Esophagus muscularis mucosa (tissue), 4 donors: ENCODE data around the gene CH25H. TPM values are rescaled to one million over a fixed set of nuclear protein-coding genes. Genes with fewer than 3 reads are reported as not detected.

Experiments
- DNase-seq: peaks from one replicate; pipeline ENCODE4 v3.0.0-alpha.2; 2017; ENCODE audit errors: extremely low spot score
- H3K27ac ChIP-seq, 4 donors: fragments of 200-600 bp; sonication (generic); replicated peaks in 1 of 4; 1 replicate in 3 of 4; 2 replicates in 1 of 4; pipeline ENCODE4 v1.5.1; 2016 to 2019; ENCODE audit warnings: mild to moderate bottlenecking in 1 of 4
- H3K27me3 ChIP-seq, 4 donors: fragments of 200-600 bp; sonication (generic); one replicate each; pipeline versions ENCODE4 v1.5.1 to v1.6.0; 2016 to 2019
- H3K36me3 ChIP-seq, 4 donors: fragments of 200-600 bp; sonication (generic); one replicate each; pipeline ENCODE4 v1.5.1; 2016 to 2019
- H3K4me1 ChIP-seq, 4 donors: fragments of 200-600 bp; sonication (generic); one replicate each; pipeline ENCODE4 v1.5.1; 2016 to 2019
- H3K4me3 ChIP-seq, 4 donors: fragments of 200-600 bp; sonication (generic); 1 replicate in 2 of 4; 2 replicates in 2 of 4; pipeline ENCODE4 v1.5.1; 2016 to 2019; ENCODE audit warnings: mild to moderate bottlenecking in 4 of 4, moderate library complexity in 1 of 4
- H3K9me3 ChIP-seq, 4 donors: fragments of 200-600 bp; sonication (generic); 1 replicate in 3 of 4; 2 replicates in 1 of 4; pipeline ENCODE4 v1.5.1; 2016 to 2019
- EP300 ChIP-seq: sonication (generic); formaldehyde crosslinking; IDR thresholded peaks from one replicate; pipeline ENCODE4 v1.6.1; 2017; ENCODE audit warnings: antibody characterized with exemption
- POLR2A ChIP-seq: fragments of 450-650 bp; IDR thresholded peaks from one replicate; pipeline ENCODE4 v1.6.1; 2017; ENCODE audit warnings: antibody characterized with exemption, moderate library complexity, mild to moderate bottlenecking, low read depth
- POLR2AphosphoS5 ChIP-seq, 2 donors: sonication (generic); formaldehyde crosslinking; IDR thresholded peaks; one replicate each; pipeline ENCODE4 v1.6.1; 2017; ENCODE audit warnings: antibody characterized with exemption in 2 of 2
- WGBS: methylation state at CpG from one replicate; pipeline ENCODE4 v1.1.5; 2018; 5-methylcytosine and 5-hydroxymethylcytosine counted together
- intact Hi-C: fragments of 100-400 bp; cut with DNase I; formaldehyde crosslinking; loops from one replicate; pipeline ENCODE4 v1.15.1; 2023
- total RNA-seq, 4 donors: library from RNA; depleted of rRNA; stranded (reverse); fragments of >200 nt; gene quantifications; one replicate each; pipeline versions ENCODE4 v1.1.0 to v1.2.1, GENCODE V29; 2016
- TF ChIP-seq, protein P1 (sequence below), 3 experiments: fragments of 200-600 bp in 2 of 3; fragments of 450-650 bp in 1 of 3; sonication (generic) in 2 of 3; IDR thresholded peaks; one replicate each; pipeline ENCODE4 v1.5.1; 2017 to 2019; ENCODE audit warnings: antibody characterized with exemption in 3 of 3, mild to moderate bottlenecking in 2 of 3, moderate library complexity in 1 of 3

The CH25H gene
- total RNA-seq, 4 donors from 2014 or later, result 2.1 to 83.3 (median 2.4) TPM

DNA sequence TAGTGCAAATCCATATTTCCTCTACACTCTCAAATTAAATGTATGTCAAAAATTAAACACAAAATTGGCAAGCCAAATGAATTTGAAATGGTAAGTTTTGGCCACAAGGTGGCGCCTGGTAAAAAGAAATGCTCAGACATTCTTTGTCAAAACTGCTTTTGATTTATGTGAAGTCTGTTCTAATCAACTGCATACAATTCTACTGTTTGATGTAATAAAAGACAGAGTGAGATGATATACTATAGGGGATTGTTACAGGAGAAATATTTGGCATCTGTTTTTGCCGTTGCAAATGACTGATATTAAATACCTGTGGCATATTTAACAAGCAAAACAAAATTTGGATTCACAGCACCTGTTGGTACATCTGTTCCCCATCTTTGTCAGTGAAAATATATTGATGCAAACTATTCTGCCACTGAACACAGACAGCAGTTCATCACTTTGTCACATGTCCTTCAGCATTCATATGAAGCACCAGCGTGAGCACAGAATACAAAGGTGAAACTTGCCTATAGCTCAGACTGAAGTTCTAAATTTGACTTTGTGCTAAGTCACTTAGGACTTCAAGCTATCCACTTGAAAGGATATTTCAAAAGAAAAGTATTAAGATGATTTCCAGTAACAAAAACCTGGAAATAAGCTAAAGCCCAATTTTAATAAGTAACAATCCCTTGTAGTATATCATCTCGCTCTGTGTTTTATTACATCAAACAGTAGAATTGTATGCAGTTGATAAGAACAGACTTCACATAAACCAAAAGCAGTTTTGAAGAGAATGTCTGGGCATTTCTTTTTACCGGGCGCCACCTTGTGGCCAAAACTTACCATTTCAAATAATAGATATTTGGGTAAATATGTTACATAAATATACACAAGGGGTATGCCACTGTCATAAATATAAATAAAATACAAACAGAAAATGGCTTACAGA is 10.2 kb upstream of the CH25H start:
- Histone ChIP-seq H3K9me3 (no peaks in the 10 kb centered on the region), H3K36me3 (peaks cover 3 to 41% (median 17%) of the 10 kb centered on the region in 4 donors), H3K27ac (peak overlapping the region; percentile 36 to 68 (median 55)), H3K4me1 (peaks cover 4 to 22% (median 12%) of the 10 kb centered on the region in 4 donors), H3K4me3 (peak overlapping the region in 1 of 4 donors; percentile 20), H3K27me3 (no peaks in the 10 kb centered on the region)
- 13% methylated on average over 6 of the region's 6 CpGs for WGBS
- TF ChIP-seq POLR2AphosphoS5 (IDR thresholded peaks at IDR 0.05) (no peak), POLR2A (no peak)
- TF ChIP-seq, protein P1, sequence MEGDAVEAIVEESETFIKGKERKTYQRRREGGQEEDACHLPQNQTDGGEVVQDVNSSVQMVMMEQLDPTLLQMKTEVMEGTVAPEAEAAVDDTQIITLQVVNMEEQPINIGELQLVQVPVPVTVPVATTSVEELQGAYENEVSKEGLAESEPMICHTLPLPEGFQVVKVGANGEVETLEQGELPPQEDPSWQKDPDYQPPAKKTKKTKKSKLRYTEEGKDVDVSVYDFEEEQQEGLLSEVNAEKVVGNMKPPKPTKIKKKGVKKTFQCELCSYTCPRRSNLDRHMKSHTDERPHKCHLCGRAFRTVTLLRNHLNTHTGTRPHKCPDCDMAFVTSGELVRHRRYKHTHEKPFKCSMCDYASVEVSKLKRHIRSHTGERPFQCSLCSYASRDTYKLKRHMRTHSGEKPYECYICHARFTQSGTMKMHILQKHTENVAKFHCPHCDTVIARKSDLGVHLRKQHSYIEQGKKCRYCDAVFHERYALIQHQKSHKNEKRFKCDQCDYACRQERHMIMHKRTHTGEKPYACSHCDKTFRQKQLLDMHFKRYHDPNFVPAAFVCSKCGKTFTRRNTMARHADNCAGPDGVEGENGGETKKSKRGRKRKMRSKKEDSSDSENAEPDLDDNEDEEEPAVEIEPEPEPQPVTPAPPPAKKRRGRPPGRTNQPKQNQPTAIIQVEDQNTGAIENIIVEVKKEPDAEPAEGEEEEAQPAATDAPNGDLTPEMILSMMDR (IDR thresholded peaks at IDR 0.05), result peak; percentile 70 to 80 (median 77)
- DNase-seq, result peak; percentile 92
- intact Hi-C loops, result no loop called here

DNA sequence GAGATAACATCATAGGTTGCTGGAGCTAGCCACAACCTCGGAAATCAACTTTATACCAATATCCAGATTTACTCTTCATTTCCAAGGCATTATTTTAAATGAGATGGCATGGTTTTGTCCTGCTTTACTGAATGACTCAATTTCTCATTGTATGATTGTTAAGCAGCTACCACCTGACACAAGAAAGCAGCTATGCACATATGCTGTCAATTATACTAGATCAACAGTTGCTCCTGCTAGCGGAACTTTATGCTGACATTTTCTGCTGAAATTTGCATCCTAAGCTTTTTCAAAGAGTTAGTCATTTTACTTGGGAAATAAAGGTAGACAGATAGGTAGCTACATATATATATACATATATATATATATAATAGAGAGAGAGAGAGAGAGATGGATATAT is 8.9 kb upstream of the CH25H start:
- H3K27ac ChIP-seq, result no peak overlapping the region
- H3K27me3 ChIP-seq, result no peaks in the 10 kb centered on the region
- WGBS, result 93% methylated on average over 2 of the region's 2 CpGs
- TF ChIP-seq POLR2A, result no peak
- DNase-seq, result no peak
- peaks cover 3 to 36% (median 17%) of the 10 kb centered on the region in 4 donors for H3K36me3 ChIP-seq
- H3K9me3 ChIP-seq, result no peaks in the 10 kb centered on the region
- intact Hi-C loops, result no loop called here
- H3K4me1 ChIP-seq, result peaks cover 4 to 22% (median 12%) of the 10 kb centered on the region in 4 donors
- no peak overlapping the region for H3K4me3 ChIP-seq

DNA sequence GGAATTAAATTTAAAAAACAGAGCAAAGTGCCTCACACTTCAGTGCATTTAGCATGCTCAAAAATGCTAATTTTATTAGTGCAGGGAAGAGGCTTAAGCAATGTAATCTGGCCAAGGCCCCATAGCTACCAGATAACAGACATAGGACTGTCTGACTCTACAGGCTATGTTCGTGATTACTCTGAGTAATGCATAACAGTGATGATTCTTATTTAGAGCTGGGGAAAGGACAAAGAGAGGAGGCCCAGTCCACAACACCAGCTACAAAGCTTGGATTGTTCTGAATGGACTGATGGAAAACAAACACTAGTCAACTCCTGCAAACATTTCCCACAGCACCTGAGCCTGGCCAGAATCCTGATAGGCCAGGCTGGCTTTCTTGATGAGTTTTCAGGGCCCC is 8.4 kb upstream of the CH25H start:
- Histone ChIP-seq H3K27me3 (no peaks in the 10 kb centered on the region), H3K36me3 (peaks cover 3 to 31% (median 17%) of the 10 kb centered on the region in 4 donors), H3K4me1 (peaks cover 4 to 22% (median 12%) of the 10 kb centered on the region in 4 donors), H3K4me3 (no peak overlapping the region), H3K27ac (no peak overlapping the region), H3K9me3 (no peaks in the 10 kb centered on the region)
- no peak for DNase-seq
- 73% methylated on average over 1 of the region's 1 CpG for WGBS
- intact Hi-C loops, result no loop called here
- TF ChIP-seq POLR2AphosphoS5 (IDR thresholded peaks at IDR 0.05) (no peak), POLR2A (no peak), EP300 (no peak)
- TF ChIP-seq, protein P1 (IDR thresholded peaks at IDR 0.05), result no peak

DNA sequence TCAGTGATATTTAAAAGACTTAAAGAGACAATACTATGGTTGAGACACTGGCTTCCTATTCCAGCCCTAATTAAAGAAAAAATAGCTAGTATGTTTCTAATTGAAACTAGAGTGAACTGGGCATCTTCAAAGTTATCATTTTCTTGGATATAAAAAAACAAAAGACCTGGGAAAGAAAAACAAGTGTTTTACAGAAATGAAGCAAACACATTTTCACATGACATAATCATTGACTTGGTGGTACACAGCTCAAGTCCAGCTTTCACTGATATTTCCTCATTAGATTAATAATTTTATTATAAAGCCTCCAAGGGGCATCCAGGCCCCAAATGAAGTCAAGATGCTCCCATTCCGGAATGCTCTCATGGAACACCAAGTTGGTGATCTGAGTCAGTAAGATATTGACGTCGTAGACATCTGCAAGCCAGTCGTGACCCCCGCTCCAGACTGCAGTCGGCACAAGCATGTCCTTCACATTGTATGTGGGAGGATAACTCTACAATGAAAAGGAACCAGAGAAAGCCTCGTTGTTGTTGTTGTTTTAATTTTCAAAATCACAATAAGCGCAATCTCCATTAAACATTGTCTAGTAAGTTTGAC is 7.5 kb upstream of the CH25H start:
- H3K27ac ChIP-seq, result no peak overlapping the region
- TF ChIP-seq POLR2AphosphoS5 (IDR thresholded peaks at IDR 0.05) (no peak), POLR2A (no peak), EP300 (no peak)
- TF ChIP-seq, protein P1 (IDR thresholded peaks at IDR 0.05), result no peak
- DNase-seq, result no peak
- no peaks in the 10 kb centered on the region for H3K9me3 ChIP-seq
- H3K4me3 ChIP-seq, result no peak overlapping the region
- peaks cover 4 to 22% (median 12%) of the 10 kb centered on the region in 4 donors for H3K4me1 ChIP-seq
- intact Hi-C loops, result loop anchor here (5.0 kb wide), 1 partner anchor 282 kb away; no protein-coding TSS in a partner anchor
- no peaks in the 10 kb centered on the region for H3K27me3 ChIP-seq
- peaks cover 3 to 22% (median 15%) of the 10 kb centered on the region in 4 donors for H3K36me3 ChIP-seq
- 86% methylated on average over 8 of the region's 8 CpGs for WGBS
